Measurements from ENCODE around the gene ABL2.
"Not testable (repeated sequence)": the region's sequence is repeated elsewhere in the genome, so short reads cannot be mapped to it uniquely, and the experiment has no call there.

Gene ABL2

DNA sequence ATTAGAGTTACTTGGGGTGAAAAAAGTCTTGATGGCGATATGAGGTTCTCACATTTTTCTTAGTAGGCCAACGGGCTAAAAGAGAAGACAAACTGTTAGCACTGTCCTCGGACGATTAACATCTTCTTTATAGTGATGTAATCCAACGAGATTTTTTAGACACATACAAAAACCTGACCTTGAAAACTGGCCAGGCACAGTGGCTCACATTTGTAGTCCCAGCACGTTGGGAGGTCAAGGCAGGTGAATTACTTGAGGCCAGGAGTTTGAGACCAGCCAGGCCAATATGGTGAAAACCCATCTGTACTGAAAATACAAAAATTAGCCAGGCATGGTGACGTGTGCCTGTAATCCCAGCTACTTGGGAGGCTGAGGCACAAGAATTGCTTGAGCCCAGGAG is 8.4 kb downstream of the ABL2 start:
- not testable (repeated sequence) for H3K27ac ChIP-seq (ENCODE audit: low read depth, low read length); H3K4me1 ChIP-seq (ENCODE audit: control insufficient read depth in 1 of 2, insufficient read depth in 2 of 2, low read length in 2 of 2); H3K9me3 ChIP-seq (ENCODE audit: control insufficient read depth in 1 of 2, low read length in 2 of 2); H3K4me3 ChIP-seq (ENCODE audit: low read depth in 1 of 2, low read length in 2 of 2); H3K36me3 ChIP-seq (ENCODE audit: control insufficient read depth in 1 of 2, insufficient read depth in 2 of 2, low read length in 2 of 2); H3K9ac ChIP-seq (ENCODE audit: low read depth in 1 of 2, low read length in 2 of 2); H3K27me3 ChIP-seq (ENCODE audit: control insufficient read depth in 1 of 2, insufficient read depth in 2 of 2, low read length in 2 of 2)

GRCh38 chr1:179217943-179218507 is 11.5 kb downstream of the ABL2 start:
- no peaks in the 10 kb centered on the region for H3K27me3 ChIP-seq (ENCODE audit: control insufficient read depth in 1 of 2, insufficient read depth in 2 of 2, low read length in 2 of 2)
- H3K4me1 ChIP-seq (ENCODE audit: control insufficient read depth in 1 of 2, insufficient read depth in 2 of 2, low read length in 2 of 2): peaks cover 0 to 5% of the 10 kb centered on the region in 2 donors
- H3K4me3 ChIP-seq (ENCODE audit: low read depth in 1 of 2, low read length in 2 of 2): no peak overlapping the region
- H3K27ac ChIP-seq (ENCODE audit: low read depth, low read length): peak overlapping the region; percentile 14
- no peak overlapping the region for H3K9ac ChIP-seq (ENCODE audit: low read depth in 1 of 2, low read length in 2 of 2)
- H3K9me3 ChIP-seq (ENCODE audit: control insufficient read depth in 1 of 2, low read length in 2 of 2): no peaks in the 10 kb centered on the region
- H3K36me3 ChIP-seq (ENCODE audit: control insufficient read depth in 1 of 2, insufficient read depth in 2 of 2, low read length in 2 of 2): peaks cover 0 to 6% of the 10 kb centered on the region in 2 donors

DNA sequence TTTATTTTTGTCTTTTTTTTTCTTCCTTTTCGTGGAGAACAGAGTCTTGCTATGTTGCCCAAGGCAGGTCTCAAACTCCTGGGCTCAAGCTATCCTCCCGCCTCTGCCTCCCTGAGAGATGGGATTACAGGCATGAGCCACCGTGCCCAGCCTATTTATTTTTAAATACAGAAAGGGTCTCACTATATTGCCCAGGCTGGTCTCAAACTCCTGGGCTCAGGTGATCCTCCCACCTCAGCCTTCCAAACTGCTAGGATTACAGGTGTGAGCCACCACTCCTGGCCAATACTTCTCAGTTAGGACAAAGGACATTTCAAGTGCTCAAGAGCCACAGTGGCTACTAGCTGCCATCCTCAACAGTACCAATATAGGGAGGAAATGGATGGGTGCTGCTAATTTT is 16.2 kb downstream of the ABL2 start:
- not testable (repeated sequence) for H3K4me1 ChIP-seq (ENCODE audit: control insufficient read depth in 1 of 2, insufficient read depth in 2 of 2, low read length in 2 of 2); H3K27ac ChIP-seq (ENCODE audit: low read depth, low read length); H3K4me3 ChIP-seq (ENCODE audit: low read depth in 1 of 2, low read length in 2 of 2); H3K9ac ChIP-seq (ENCODE audit: low read depth in 1 of 2, low read length in 2 of 2); H3K9me3 ChIP-seq (ENCODE audit: control insufficient read depth in 1 of 2, low read length in 2 of 2); H3K36me3 ChIP-seq (ENCODE audit: control insufficient read depth in 1 of 2, insufficient read depth in 2 of 2, low read length in 2 of 2); H3K27me3 ChIP-seq (ENCODE audit: control insufficient read depth in 1 of 2, insufficient read depth in 2 of 2, low read length in 2 of 2)

DNA sequence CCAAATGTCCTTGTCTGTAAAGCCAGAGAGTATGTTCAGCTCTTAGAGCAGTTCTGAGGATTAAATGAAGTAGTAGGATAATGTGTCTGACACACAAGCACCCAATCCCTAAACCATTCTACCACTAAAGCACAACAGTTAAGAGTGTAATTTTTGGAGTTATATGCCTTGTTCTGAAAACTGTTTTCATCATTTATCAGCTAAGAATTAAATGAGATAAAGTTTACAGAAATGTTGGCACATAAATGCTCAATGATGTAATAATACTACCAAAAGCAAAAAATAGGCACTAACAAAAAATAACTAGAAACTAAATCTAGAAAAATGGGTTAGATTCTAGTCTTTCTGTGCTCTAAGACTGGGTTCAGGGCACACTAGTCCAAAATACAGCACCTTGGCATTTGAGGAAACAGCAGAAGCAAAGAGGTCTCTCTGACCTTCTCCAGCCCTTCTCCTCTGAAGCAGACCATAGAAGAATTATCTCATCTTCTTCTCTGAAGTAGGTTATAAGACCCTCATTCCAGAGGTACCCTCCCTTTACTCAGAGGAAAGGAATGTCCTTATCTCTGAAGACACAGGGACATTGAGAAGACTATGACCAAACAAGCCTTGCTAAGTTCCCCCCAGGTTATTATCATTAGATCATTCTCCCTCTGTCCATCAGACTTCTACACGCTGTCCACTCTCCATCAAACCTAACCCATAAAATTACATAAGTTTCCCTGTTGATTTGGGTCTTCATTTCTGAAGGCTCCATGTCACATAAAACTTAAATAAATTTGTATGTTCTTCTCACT is 20.6 kb downstream of the ABL2 start:
- Histone ChIP-seq H3K27me3 (ENCODE audit: control insufficient read depth in 1 of 2, insufficient read depth in 2 of 2, low read length in 2 of 2) (no peaks in the 10 kb centered on the region), H3K27ac (ENCODE audit: low read depth, low read length) (no peak overlapping the region)

DNA sequence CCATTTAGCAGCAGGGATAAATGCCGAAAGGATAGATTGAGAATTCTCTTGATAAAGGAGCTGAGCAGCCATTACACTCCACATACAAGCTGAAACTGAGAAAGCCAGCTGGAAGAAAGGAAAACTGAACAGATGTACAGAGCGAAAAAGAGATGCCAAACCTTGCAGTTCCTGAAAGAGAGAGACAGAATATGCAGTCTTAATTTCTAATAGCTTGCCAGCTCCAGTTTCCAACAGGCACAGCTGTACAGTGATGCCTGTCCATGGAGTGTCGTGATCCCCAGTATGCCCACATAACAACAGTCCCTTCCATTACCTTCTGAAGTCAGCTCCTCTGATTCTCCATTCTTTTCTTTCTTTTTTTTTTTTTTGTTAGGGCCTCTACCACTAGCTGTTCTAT is 22.7 kb downstream of the ABL2 start:
- no peak overlapping the region for H3K4me3 ChIP-seq (ENCODE audit: low read depth in 1 of 2, low read length in 2 of 2)
- H3K27ac ChIP-seq (ENCODE audit: low read depth, low read length): no peak overlapping the region
- no peaks in the 10 kb centered on the region for H3K4me1 ChIP-seq (ENCODE audit: control insufficient read depth in 1 of 2, insufficient read depth in 2 of 2, low read length in 2 of 2)
- H3K36me3 ChIP-seq (ENCODE audit: control insufficient read depth in 1 of 2, insufficient read depth in 2 of 2, low read length in 2 of 2): no peaks in the 10 kb centered on the region
- no peaks in the 10 kb centered on the region for H3K9me3 ChIP-seq (ENCODE audit: control insufficient read depth in 1 of 2, low read length in 2 of 2)
- H3K9ac ChIP-seq (ENCODE audit: low read depth in 1 of 2, low read length in 2 of 2): no peak overlapping the region
- H3K27me3 ChIP-seq (ENCODE audit: control insufficient read depth in 1 of 2, insufficient read depth in 2 of 2, low read length in 2 of 2): no peaks in the 10 kb centered on the region

More for the DNA sequence above, 20.6 kb downstream of the ABL2 start:
- Histone ChIP-seq H3K4me1 (ENCODE audit: control insufficient read depth in 1 of 2, insufficient read depth in 2 of 2, low read length in 2 of 2) (no peaks in the 10 kb centered on the region), H3K36me3 (ENCODE audit: control insufficient read depth in 1 of 2, insufficient read depth in 2 of 2, low read length in 2 of 2) (no peaks in the 10 kb centered on the region), H3K9ac (ENCODE audit: low read depth in 1 of 2, low read length in 2 of 2) (no peak overlapping the region), H3K9me3 (ENCODE audit: control insufficient read depth in 1 of 2, low read length in 2 of 2) (no peaks in the 10 kb centered on the region), H3K4me3 (ENCODE audit: low read depth in 1 of 2, low read length in 2 of 2) (no peak overlapping the region)

DNA sequence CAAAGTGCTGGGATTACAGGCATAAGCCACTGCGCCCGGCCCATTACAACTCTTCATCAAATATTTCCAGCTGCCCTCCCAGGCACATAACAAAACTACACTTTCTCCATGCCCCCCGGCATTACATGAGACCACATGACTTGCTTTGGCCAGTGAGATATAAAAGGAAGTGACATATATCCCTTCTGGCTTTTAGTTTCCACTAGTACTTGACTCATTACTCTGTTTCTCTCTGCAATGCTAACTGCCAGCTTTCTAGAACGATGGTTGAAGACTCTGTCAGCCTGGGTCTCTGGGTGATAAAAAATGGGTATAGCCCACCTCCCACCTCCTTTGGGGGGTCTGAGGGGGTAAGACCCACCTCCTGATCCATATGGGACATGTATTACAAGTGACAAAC is 24.2 kb downstream of the ABL2 start:
- H3K27ac ChIP-seq (ENCODE audit: low read depth, low read length): no peak overlapping the region
- H3K9me3 ChIP-seq (ENCODE audit: control insufficient read depth in 1 of 2, low read length in 2 of 2): no peaks in the 10 kb centered on the region
- no peaks in the 10 kb centered on the region for H3K27me3 ChIP-seq (ENCODE audit: control insufficient read depth in 1 of 2, insufficient read depth in 2 of 2, low read length in 2 of 2)
- no peak overlapping the region for H3K9ac ChIP-seq (ENCODE audit: low read depth in 1 of 2, low read length in 2 of 2)
- no peak overlapping the region for H3K4me3 ChIP-seq (ENCODE audit: low read depth in 1 of 2, low read length in 2 of 2)
- H3K4me1 ChIP-seq (ENCODE audit: control insufficient read depth in 1 of 2, insufficient read depth in 2 of 2, low read length in 2 of 2): peaks cover 0 to 5% of the 10 kb centered on the region in 2 donors
- H3K36me3 ChIP-seq (ENCODE audit: control insufficient read depth in 1 of 2, insufficient read depth in 2 of 2, low read length in 2 of 2): no peaks in the 10 kb centered on the region

GRCh38 chr1:179202161-179202560 is 27.3 kb downstream of the ABL2 start:
- Histone ChIP-seq H3K4me1 (ENCODE audit: control insufficient read depth in 1 of 2, insufficient read depth in 2 of 2, low read length in 2 of 2) (peaks cover 0 to 8% of the 10 kb centered on the region in 2 donors), H3K9ac (ENCODE audit: low read depth in 1 of 2, low read length in 2 of 2) (no peak overlapping the region), H3K27ac (ENCODE audit: low read depth, low read length) (no peak overlapping the region), H3K27me3 (ENCODE audit: control insufficient read depth in 1 of 2, insufficient read depth in 2 of 2, low read length in 2 of 2) (no peaks in the 10 kb centered on the region), H3K4me3 (ENCODE audit: low read depth in 1 of 2, low read length in 2 of 2) (no peak overlapping the region), H3K36me3 (ENCODE audit: control insufficient read depth in 1 of 2, insufficient read depth in 2 of 2, low read length in 2 of 2) (no peaks in the 10 kb centered on the region), H3K9me3 (ENCODE audit: control insufficient read depth in 1 of 2, low read length in 2 of 2) (no peaks in the 10 kb centered on the region)

- H3K9ac ChIP-seq (ENCODE audit: low read depth in 1 of 2, low read length in 2 of 2): no peak overlapping the region
- H3K9me3 ChIP-seq (ENCODE audit: control insufficient read depth in 1 of 2, low read length in 2 of 2): no peaks in the 10 kb centered on the region
- no peaks in the 10 kb centered on the region for H3K27me3 ChIP-seq (ENCODE audit: control insufficient read depth in 1 of 2, insufficient read depth in 2 of 2, low read length in 2 of 2)
- no peak overlapping the region for H3K4me3 ChIP-seq (ENCODE audit: low read depth in 1 of 2, low read length in 2 of 2)
- no peaks in the 10 kb centered on the region for H3K36me3 ChIP-seq (ENCODE audit: control insufficient read depth in 1 of 2, insufficient read depth in 2 of 2, low read length in 2 of 2)
- no peak overlapping the region for H3K27ac ChIP-seq (ENCODE audit: low read depth, low read length)
- H3K4me1 ChIP-seq (ENCODE audit: control insufficient read depth in 1 of 2, insufficient read depth in 2 of 2, low read length in 2 of 2): peaks cover 0 to 8% of the 10 kb centered on the region in 2 donors
These were observed 28.9 kb downstream of the ABL2 start for GRCh38 chr1:179200586-179200985.

GRCh38 chr1:179197690-179198297 is 31.7 kb downstream of the ABL2 start:
- H3K4me1 ChIP-seq (ENCODE audit: control insufficient read depth in 1 of 2, insufficient read depth in 2 of 2, low read length in 2 of 2): peaks cover 0 to 8% of the 10 kb centered on the region in 2 donors
- no peaks in the 10 kb centered on the region for H3K9me3 ChIP-seq (ENCODE audit: control insufficient read depth in 1 of 2, low read length in 2 of 2)
- H3K4me3 ChIP-seq (ENCODE audit: low read depth in 1 of 2, low read length in 2 of 2): no peak overlapping the region
- no peak overlapping the region for H3K9ac ChIP-seq (ENCODE audit: low read depth in 1 of 2, low read length in 2 of 2)
- H3K27ac ChIP-seq (ENCODE audit: low read depth, low read length): no peak overlapping the region
- H3K36me3 ChIP-seq (ENCODE audit: control insufficient read depth in 1 of 2, insufficient read depth in 2 of 2, low read length in 2 of 2): no peaks in the 10 kb centered on the region
- H3K27me3 ChIP-seq (ENCODE audit: control insufficient read depth in 1 of 2, insufficient read depth in 2 of 2, low read length in 2 of 2): no peaks in the 10 kb centered on the region

- H3K4me3 ChIP-seq (ENCODE audit: low read depth in 1 of 2, low read length in 2 of 2); H3K4me1 ChIP-seq (ENCODE audit: control insufficient read depth in 1 of 2, insufficient read depth in 2 of 2, low read length in 2 of 2); H3K27me3 ChIP-seq (ENCODE audit: control insufficient read depth in 1 of 2, insufficient read depth in 2 of 2, low read length in 2 of 2); H3K36me3 ChIP-seq (ENCODE audit: control insufficient read depth in 1 of 2, insufficient read depth in 2 of 2, low read length in 2 of 2); H3K27ac ChIP-seq (ENCODE audit: low read depth, low read length); H3K9me3 ChIP-seq (ENCODE audit: control insufficient read depth in 1 of 2, low read length in 2 of 2); H3K9ac ChIP-seq (ENCODE audit: low read depth in 1 of 2, low read length in 2 of 2): not testable (repeated sequence)
These were observed 33.6 kb downstream of the ABL2 start for GRCh38 chr1:179195857-179196256.
